ENCODE data around the gene RPRD2. TPM values are rescaled to one million over a fixed set of nuclear protein-coding genes. Genes with fewer than 3 reads are reported as not detected.
A peak's percentile ranks its signal among the peaks of the same experiment; 100 is the strongest.

RPRD2 gene
- total and polyA plus RNA-seq, 2 of the 4 experiments (the other 2 are of a cell fraction), result 3.9 to 11.6 TPM

- H2BK15ac ChIP-seq (ENCODE audit: low read depth, low read length), result no peak overlapping the region
- peaks cover 20% of the 10 kb centered on the region for H3K4me1 ChIP-seq (ENCODE audit: control insufficient read depth, insufficient read depth, low read length)
- in situ Hi-C loops (cut with MboI; ENCODE audit: low sequenced_read_pairs) (no loop called here), dilution Hi-C loops (cut with HindIII; ENCODE audit: low sequenced_read_pairs, unreplicated experiment) (no loop called here), intact Hi-C loops (cut with micrococcal nuclease) (no loop called here)
- H3K56ac ChIP-seq (ENCODE audit: extremely low read depth, insufficient read depth, low read length), result no peak overlapping the region
- H2BK5ac ChIP-seq (ENCODE audit: low read depth, low read length, poor library complexity, severe bottlenecking), result no peak overlapping the region
- no peak overlapping the region for H4K8ac ChIP-seq (ENCODE audit: low read depth in 2 of 2, low read length in 2 of 2)
- H3K9ac ChIP-seq (ENCODE audit: low read depth, low read length), result no peak overlapping the region
- WGBS, 2 experiments (ENCODE audit: extremely low coverage in 2 of 2, insufficient read length in 1 of 2), result no CpG with 5 or more reads among the region's 2 CpGs
- H3K27ac ChIP-seq (ENCODE audit: insufficient read depth, low read length), result no peak overlapping the region; the same call in 1 of the 2 replicates
- H4K91ac ChIP-seq (ENCODE audit: insufficient read depth, low read depth, low read length), result no peak overlapping the region
- no TSS peak for BruUV-seq (replicated peaks)
- H3K36me3 ChIP-seq (ENCODE audit: control insufficient read depth, insufficient read depth, low read length), result peaks cover 28% of the 10 kb centered on the region
- H2BK20ac ChIP-seq (ENCODE audit: low read depth, low read length), result no peak overlapping the region
- H3K9me1 ChIP-seq (ENCODE audit: insufficient read depth, low read length), result peaks cover 30% of the 10 kb centered on the region
- no peak overlapping the region for H4K5ac ChIP-seq (ENCODE audit: low read depth, low read length)
- no peak overlapping the region for H3K23ac ChIP-seq (ENCODE audit: low read depth, low read length)
- H2AK9ac ChIP-seq (replicated peaks; ENCODE audit: low read depth, low read length, poor library complexity), result no peak overlapping the region
- peaks cover 26 to 67% of the 10 kb centered on the region in 2 experiments for H3K79me1 ChIP-seq (ENCODE audit: low read depth in 1 of 2, low read length in 2 of 2)
- H3K4me2 ChIP-seq (ENCODE audit: low read depth, low read length), result no peak overlapping the region
- no peak for DNase-seq
- no peak overlapping the region for H2BK120ac ChIP-seq (ENCODE audit: low read depth, low read length)
- H4K20me1 ChIP-seq (ENCODE audit: insufficient read depth, low read length), result no peaks in the 10 kb centered on the region
- CTCF ChIA-PET, result no interaction called here
- H2AK5ac ChIP-seq (ENCODE audit: low read depth, low read length), result peak overlapping the region; percentile 56; the same call in 1 of the 2 replicates
- peak overlapping the region; percentile 14 for H2AFZ ChIP-seq (replicated peaks; ENCODE audit: low read length, poor library complexity)
- POLR2A ChIA-PET (ENCODE audit: unreplicated experiment), result no interaction called here
- no peak overlapping the region for H3K18ac ChIP-seq (ENCODE audit: low read depth, low read length)
- 0 out of 2 replicates have a peak overlapping the region, but pooled peaks have one; percentile 16 for H3K14ac ChIP-seq (replicated peaks; ENCODE audit: low read depth, low read length)
- H3K4ac ChIP-seq (ENCODE audit: low read depth, low read length), result no peak overlapping the region
- TF ChIP-seq CHD1 (IDR thresholded peaks at IDR 0.05; ENCODE audit: low read depth, low read length), result no peak
- TF ChIP-seq MAZ (IDR thresholded peaks at IDR 0.05; ENCODE audit: borderline replicate concordance, low read depth, low read length), result no peak
- TF ChIP-seq POLR2A (IDR thresholded peaks at IDR 0.05; ENCODE audit: low read depth, low read length), result no peak
- no peak for TF ChIP-seq MAFK (IDR thresholded peaks at IDR 0.05; ENCODE audit: low read depth, low read length)
- no peak for TF ChIP-seq RFX5 (IDR thresholded peaks at IDR 0.05; ENCODE audit: low read depth, low read length)
- TF ChIP-seq CTCF (conservative IDR thresholded peaks at IDR 0.05; ENCODE audit: low read depth, low read length), result no peak
- TF ChIP-seq USF2 (IDR thresholded peaks at IDR 0.05; ENCODE audit: low read depth, low read length), result no peak
- no peak for TF ChIP-seq BHLHE40 (IDR thresholded peaks at IDR 0.05; ENCODE audit: low read depth, low read length)
- no peak for TF ChIP-seq SMC3 (IDR thresholded peaks at IDR 0.05; ENCODE audit: low read depth, low read length)
- no peak for TF ChIP-seq ELK1 (IDR thresholded peaks at IDR 0.05; ENCODE audit: borderline replicate concordance, low read depth, low read length)
- no peaks in the 10 kb centered on the region for H3K9me3 ChIP-seq (ENCODE audit: control insufficient read depth, insufficient read depth, low read length)
- no peak overlapping the region for H3K4me3 ChIP-seq (ENCODE audit: insufficient read depth, low read depth, low read length)
- no peak for ATAC-seq (ENCODE audit: low read depth)
- no peaks in the 10 kb centered on the region for H3K27me3 ChIP-seq (ENCODE audit: control insufficient read depth, insufficient read depth, low read length)
Measured at GRCh38 chr1:150512846-150513245, 148.9 kb downstream of the RPRD2 start.

All from IMR-90 (cell line).